ENCODE results near the gene FYN. TPM values are rescaled to one million over a fixed set of nuclear protein-coding genes. Genes with fewer than 3 reads are reported as not detected.

The FYN gene
- total and polyA plus RNA-seq, 2 of the 13 experiments (the other 11 are each of a cell fraction or from before 2014, with no cell fraction given), result 15.5 to 24.6 TPM

GRCh38 chr6:111716325-111716724, 156.9 kb downstream of the FYN start:
- FAIRE-seq (no peak), DNase-seq (ENCODE audit: low spot score) (no peak), ATAC-seq (no peak)
- no peaks in the 10 kb centered on the region for H3K79me2 ChIP-seq (ENCODE audit: insufficient read depth, low read length)
- H3K27ac ChIP-seq (ENCODE audit: extremely low read length, insufficient read depth, low read length), result no peak overlapping the region
- H3K4me3 ChIP-seq (replicated peaks in 1 of 3; ENCODE audit: insufficient read depth in 1 of 3, low read depth in 2 of 3, low read length in 3 of 3), result no peak overlapping the region
- no peak overlapping the region for H3K9ac ChIP-seq (ENCODE audit: insufficient read depth, low read depth, low read length)
- no TSS peak for BruUV-seq (replicated peaks)
- H3K9me3 ChIP-seq (ENCODE audit: low read length), result no peaks in the 10 kb centered on the region
- H4K20me1 ChIP-seq (ENCODE audit: insufficient read depth, low read length), result no peaks in the 10 kb centered on the region
- H3K36me3 ChIP-seq (replicated peaks in 1 of 2; ENCODE audit: control insufficient read depth in 1 of 2, insufficient read depth in 2 of 2, low read length in 2 of 2), result no peaks in the 10 kb centered on the region; a peak in 1 of 5 replicates
- in situ Hi-C loops (cut with HindIII; ENCODE audit: extremely low pct_ligation_motif_present, low pct_unique_long_range_greater_than_20kb), result loop anchor here (25.0 kb wide), 1 partner anchor 446 kb away; no protein-coding TSS in a partner anchor
- intact Hi-C loops (cut with micrococcal nuclease; ENCODE audit: unreplicated experiment), result no loop called here
- no peaks in the 10 kb centered on the region for H3K27me3 ChIP-seq (ENCODE audit: control insufficient read depth in 1 of 2, insufficient read depth in 2 of 2, low read length in 2 of 2)
- no peak overlapping the region for H2AFZ ChIP-seq (ENCODE audit: low read length)
- no peaks in the 10 kb centered on the region for H3K4me1 ChIP-seq (ENCODE audit: insufficient read depth, low read length)
- 74% methylated on average over 3 of the region's 3 CpGs for WGBS (ENCODE audit: low lambda C conversion rate)
- POLR2A ChIA-PET, result no interaction called here
- no peak overlapping the region for H3K4me2 ChIP-seq (ENCODE audit: low read depth, low read length)
- TF ChIP-seq GMEB2 (CRISPR knock-in tag; IDR thresholded peaks at IDR 0.05; ENCODE audit: low read depth) (no peak), AHR (CRISPR knock-in tag; IDR thresholded peaks at IDR 0.05) (no peak), ZNF274 (CRISPR knock-in tag; IDR thresholded peaks at IDR 0.05) (no peak), SNAPC2 (CRISPR knock-in tag; IDR thresholded peaks at IDR 0.05) (no peak), FUBP1 (CRISPR knock-in tag; IDR thresholded peaks at IDR 0.05; ENCODE audit: borderline replicate concordance) (no peak), SIX4 (CRISPR knock-in tag; IDR thresholded peaks at IDR 0.05) (no peak), HOMEZ (CRISPR knock-in tag; IDR thresholded peaks at IDR 0.05; ENCODE audit: low read depth) (no peak), ATF7 (IDR thresholded peaks at IDR 0.05) (no peak), ATF7 (CRISPR knock-in tag; IDR thresholded peaks at IDR 0.05) (no peak), SIN3B (IDR thresholded peaks at IDR 0.05; ENCODE audit: low read length) (no peak), ZFP36L1 (CRISPR knock-in tag; IDR thresholded peaks at IDR 0.05) (no peak), GABPA (IDR thresholded peaks at IDR 0.05; ENCODE audit: low read depth, low read length) (no peak), GABPA (CRISPR knock-in tag; IDR thresholded peaks at IDR 0.05; ENCODE audit: low read depth) (no peak), U2AF1 (optimal IDR thresholded peaks at IDR 0.05; ENCODE audit: low read depth, low read length) (no peak), IRF2 (CRISPR knock-in tag; IDR thresholded peaks at IDR 0.05) (no peak)
- CTCF ChIA-PET (ENCODE audit: low intra/inter-chr PET ratio, low total read pairs), result no interaction called here

All from HepG2 (cell line).